Astrocyte (in vitro differentiated cells and primary cell): Measurements from ENCODE around the gene CCDC197. TPM values are rescaled to one million over a fixed set of nuclear protein-coding genes. Genes with fewer than 3 reads are reported as not detected.
A peak's percentile ranks its signal among the peaks of the same experiment; 100 is the strongest.

Source experiments
- DNase-seq: peaks from one replicate; pipeline ENCODE4 v3.0.0-alpha.2; 2010; ENCODE audit warnings: low read depth
- FAIRE-seq: peaks from 2 replicates; lab custom pipeline; 2011; peaks lifted over from hg19 to GRCh38; lab: Jason Lieb, UNC
- H2AFZ ChIP-seq: 2 replicates; pipeline ENCODE4 v1.6.0; 2012; ENCODE audit warnings: low read depth, low read length, inconsistent platforms
- H3K27ac ChIP-seq: 2 replicates; pipeline ENCODE4 v1.5.1; 2011; ENCODE audit warnings: low read depth, low read length, inconsistent platforms
- H3K27me3 ChIP-seq: 2 replicates; pipeline ENCODE4 v1.6.0; 2011; ENCODE audit warnings: low read length, inconsistent platforms; ENCODE audit not compliant: insufficient read depth
- H3K36me3 ChIP-seq: 2 replicates; pipeline ENCODE4 v1.5.1; 2011; ENCODE audit warnings: low read length, inconsistent platforms; ENCODE audit not compliant: insufficient read depth
- H3K4me1 ChIP-seq: 2 replicates; pipeline ENCODE4 v1.5.1; 2011; ENCODE audit warnings: low read length, inconsistent platforms; ENCODE audit not compliant: insufficient read depth
- H3K4me2 ChIP-seq: 2 replicates; pipeline ENCODE4 v1.6.0; 2012; ENCODE audit warnings: low read length, inconsistent platforms
- H3K4me3 ChIP-seq: 2 replicates; pipeline ENCODE4 v1.5.1; 2011; ENCODE audit warnings: low read depth, mild to moderate bottlenecking, low read length, inconsistent platforms; ENCODE audit not compliant: insufficient read depth
- H3K79me2 ChIP-seq: 2 replicates; pipeline ENCODE4 v1.6.0; 2012; ENCODE audit warnings: mild to moderate bottlenecking, low read length, inconsistent platforms; ENCODE audit not compliant: insufficient read depth
- H3K9ac ChIP-seq: 2 replicates; pipeline ENCODE4 v1.6.0; 2012; ENCODE audit warnings: mild to moderate bottlenecking, low read length, inconsistent platforms
- H3K9me3 ChIP-seq: 2 replicates; pipeline ENCODE4 v1.5.1; 2012; ENCODE audit warnings: low read depth, mild to moderate bottlenecking, low read length, inconsistent platforms; ENCODE audit not compliant: insufficient read depth
- H4K20me1 ChIP-seq: 2 replicates; pipeline ENCODE4 v1.6.0; 2012; ENCODE audit warnings: low read length, inconsistent platforms; ENCODE audit not compliant: insufficient read depth
- H3K27ac Mint-ChIP-seq: one replicate; pipeline ENCODE4 v1.8.0; 2021; ENCODE audit warnings: mild to moderate bottlenecking, mixed read lengths; ENCODE audit not compliant: unreplicated experiment
- H3K27me3 Mint-ChIP-seq: one replicate; pipeline ENCODE4 v1.8.0; 2021; ENCODE audit warnings: low read depth, mixed read lengths; ENCODE audit not compliant: unreplicated experiment
- H3K36me3 Mint-ChIP-seq: one replicate; pipeline ENCODE4 v1.8.0; 2021; ENCODE audit warnings: low read depth, mixed read lengths; ENCODE audit not compliant: unreplicated experiment
- H3K4me1 Mint-ChIP-seq: one replicate; pipeline ENCODE4 v1.8.0; 2021; ENCODE audit warnings: low read depth, mixed read lengths; ENCODE audit not compliant: unreplicated experiment
- H3K4me3 Mint-ChIP-seq: one replicate; pipeline ENCODE4 v1.8.0; 2021; ENCODE audit warnings: mild to moderate bottlenecking, moderate library complexity, mixed read lengths; ENCODE audit not compliant: unreplicated experiment
- H3K9me3 Mint-ChIP-seq: one replicate; pipeline ENCODE4 v1.8.0; 2021; ENCODE audit warnings: mild to moderate bottlenecking, mixed read lengths; ENCODE audit not compliant: unreplicated experiment
- CTCF ChIP-seq: IDR thresholded peaks from 2 replicates; pipeline ENCODE4 v1.5.1; 2011; ENCODE audit warnings: low read depth, mild to moderate bottlenecking, inconsistent platforms, low read length, moderate library complexity; ENCODE audit not compliant: insufficient read depth
- EZH2 ChIP-seq: IDR thresholded peaks from 2 replicates; pipeline ENCODE4 v1.6.1; 2012; ENCODE audit warnings: mild to moderate bottlenecking, low read length, inconsistent platforms; ENCODE audit not compliant: insufficient read depth
- total RNA-seq: library from RNA; stranded (reverse); gene quantifications from 2 replicates; pipeline ENCODE4 v1.2.1, GENCODE V29; 2021

The CCDC197 gene
- total RNA-seq, 1 donor from 2014 or later: not detected

DNA sequence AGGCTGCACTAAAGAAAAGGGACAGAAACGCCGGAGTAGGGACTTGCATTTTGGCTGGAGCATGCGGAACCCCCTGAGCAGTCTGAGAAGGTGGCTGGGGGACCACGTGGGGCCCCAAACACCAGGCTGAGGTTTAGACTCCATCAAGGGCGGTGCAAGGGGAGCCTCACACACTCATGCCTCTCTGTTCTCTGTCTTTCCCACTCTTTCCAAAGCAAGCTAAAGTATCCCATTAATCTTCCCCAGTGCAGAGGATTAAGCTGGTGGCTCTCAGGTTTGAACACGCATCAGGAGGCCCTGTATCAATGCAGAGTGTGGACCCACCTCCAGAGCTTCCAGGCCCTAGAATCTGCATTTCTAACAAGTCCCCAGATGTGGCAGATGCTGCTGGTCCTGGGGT, 13.5 kb downstream of the CCDC197 start:
- Mint-ChIP-seq H3K27ac (no peak overlapping the region), H3K9me3 (peaks cover 2% of the 10 kb centered on the region), H3K36me3 (no peaks in the 10 kb centered on the region), H3K4me1 (peaks cover 15% of the 10 kb centered on the region), H3K27me3 (peaks cover 17% of the 10 kb centered on the region), H3K4me3 (no peak overlapping the region)
- Histone ChIP-seq H3K36me3 (no peaks in the 10 kb centered on the region), H3K27ac (no peak overlapping the region), H3K4me3 (no peak overlapping the region), H3K4me2 (no peak overlapping the region), H2AFZ (no peak overlapping the region), H3K9me3 (no peaks in the 10 kb centered on the region), H3K79me2 (no peaks in the 10 kb centered on the region), H4K20me1 (no peaks in the 10 kb centered on the region), H3K27me3 (peaks cover 25% of the 10 kb centered on the region), H3K9ac (no peak overlapping the region), H3K4me1 (peaks cover 5% of the 10 kb centered on the region)
- FAIRE-seq (no peak), DNase-seq (no peak)
- TF ChIP-seq CTCF (no peak), EZH2 (no peak)

- Histone ChIP-seq H3K9me3 (no peaks in the 10 kb centered on the region), H3K9ac (no peak overlapping the region), H3K27ac (no peak overlapping the region), H4K20me1 (no peaks in the 10 kb centered on the region), H3K4me3 (no peak overlapping the region), H2AFZ (no peak overlapping the region), H3K27me3 (peaks cover 25% of the 10 kb centered on the region), H3K79me2 (no peaks in the 10 kb centered on the region), H3K4me2 (peak overlapping the region; percentile 1), H3K4me1 (peaks cover 5% of the 10 kb centered on the region), H3K36me3 (no peaks in the 10 kb centered on the region)
- DNase-seq (peak; percentile 36), FAIRE-seq (no peak)
- peaks cover 5% of the 10 kb centered on the region for H3K9me3 Mint-ChIP-seq
- H3K27ac Mint-ChIP-seq: no peak overlapping the region
- no peak overlapping the region for H3K4me3 Mint-ChIP-seq
- H3K4me1 Mint-ChIP-seq: peaks cover 15% of the 10 kb centered on the region
- TF ChIP-seq EZH2 (no peak), CTCF (no peak)
- H3K36me3 Mint-ChIP-seq: no peaks in the 10 kb centered on the region
- H3K27me3 Mint-ChIP-seq: peaks cover 24% of the 10 kb centered on the region
Measured at GRCh38 chr14:94011795-94012194, 14.7 kb downstream of the CCDC197 start.

DNA sequence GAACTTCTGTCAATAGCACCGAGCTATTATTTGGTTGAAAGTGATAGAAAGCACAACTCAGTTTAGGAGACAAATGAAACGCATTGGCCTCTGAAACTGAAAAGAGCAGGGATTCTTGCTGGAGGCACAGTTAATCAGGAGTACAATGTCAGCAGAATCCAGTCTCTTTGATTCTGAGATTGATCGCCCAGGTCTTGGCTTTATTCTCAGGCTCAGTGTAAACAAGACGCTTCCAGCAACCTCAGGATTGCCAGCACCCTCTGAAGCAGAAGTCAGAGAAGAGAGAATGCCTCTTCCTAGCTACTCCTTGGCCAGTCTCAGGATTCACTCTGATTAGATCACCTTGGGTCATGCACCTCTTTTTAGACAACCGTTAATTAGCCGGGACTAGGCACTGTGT, 17.3 kb downstream of the CCDC197 start:
- H4K20me1 ChIP-seq: no peaks in the 10 kb centered on the region
- no peak overlapping the region for H2AFZ ChIP-seq
- H3K9me3 Mint-ChIP-seq: peaks cover 5% of the 10 kb centered on the region
- H3K36me3 ChIP-seq: no peaks in the 10 kb centered on the region
- H3K4me1 ChIP-seq: peaks cover 5% of the 10 kb centered on the region
- FAIRE-seq (no peak), DNase-seq (no peak)
- no peak overlapping the region for H3K4me3 Mint-ChIP-seq
- no peaks in the 10 kb centered on the region for H3K9me3 ChIP-seq
- H3K27ac ChIP-seq: no peak overlapping the region
- H3K27ac Mint-ChIP-seq: no peak overlapping the region
- TF ChIP-seq EZH2: no peak
- TF ChIP-seq CTCF: no peak
- no peak overlapping the region for H3K9ac ChIP-seq
- no peak overlapping the region for H3K4me2 ChIP-seq
- peaks cover 31% of the 10 kb centered on the region for H3K27me3 Mint-ChIP-seq
- H3K79me2 ChIP-seq: no peaks in the 10 kb centered on the region
- H3K36me3 Mint-ChIP-seq: no peaks in the 10 kb centered on the region
- H3K4me1 Mint-ChIP-seq: peaks cover 15% of the 10 kb centered on the region
- peaks cover 23% of the 10 kb centered on the region for H3K27me3 ChIP-seq
- no peak overlapping the region for H3K4me3 ChIP-seq
